RPMI8226 (cell line): ENCODE measurements around the gene AKNAD1.
"Not testable (repeated sequence)": the region's sequence is repeated elsewhere in the genome, so short reads cannot be mapped to it uniquely, and the experiment has no call there.

Source experiments
- DNase-seq: peaks from one replicate; pipeline ENCODE4 v3.0.0-alpha.2; 2015

The AKNAD1 gene

DNA sequence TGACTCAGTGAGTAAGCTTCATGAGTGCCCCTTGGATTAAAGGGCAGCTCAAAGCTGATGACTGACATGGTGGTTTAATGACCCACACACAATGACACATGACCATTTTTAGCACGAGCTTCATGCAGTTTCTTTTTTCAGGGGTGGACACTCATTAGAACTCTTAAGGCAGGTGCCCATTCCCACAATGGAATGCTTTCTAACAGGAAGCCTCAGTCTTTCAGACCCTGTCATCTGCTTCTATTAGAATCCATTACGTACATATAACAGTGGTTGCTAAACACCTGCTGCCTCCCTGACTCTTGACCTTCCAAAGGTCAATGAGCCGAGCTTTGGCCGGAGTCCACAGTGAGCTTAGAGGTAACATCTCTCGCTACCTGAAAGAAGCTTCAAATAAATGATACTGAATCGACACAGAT is 27.4 kb downstream of the AKNAD1 start:
- DNase-seq, result no peak

DNA sequence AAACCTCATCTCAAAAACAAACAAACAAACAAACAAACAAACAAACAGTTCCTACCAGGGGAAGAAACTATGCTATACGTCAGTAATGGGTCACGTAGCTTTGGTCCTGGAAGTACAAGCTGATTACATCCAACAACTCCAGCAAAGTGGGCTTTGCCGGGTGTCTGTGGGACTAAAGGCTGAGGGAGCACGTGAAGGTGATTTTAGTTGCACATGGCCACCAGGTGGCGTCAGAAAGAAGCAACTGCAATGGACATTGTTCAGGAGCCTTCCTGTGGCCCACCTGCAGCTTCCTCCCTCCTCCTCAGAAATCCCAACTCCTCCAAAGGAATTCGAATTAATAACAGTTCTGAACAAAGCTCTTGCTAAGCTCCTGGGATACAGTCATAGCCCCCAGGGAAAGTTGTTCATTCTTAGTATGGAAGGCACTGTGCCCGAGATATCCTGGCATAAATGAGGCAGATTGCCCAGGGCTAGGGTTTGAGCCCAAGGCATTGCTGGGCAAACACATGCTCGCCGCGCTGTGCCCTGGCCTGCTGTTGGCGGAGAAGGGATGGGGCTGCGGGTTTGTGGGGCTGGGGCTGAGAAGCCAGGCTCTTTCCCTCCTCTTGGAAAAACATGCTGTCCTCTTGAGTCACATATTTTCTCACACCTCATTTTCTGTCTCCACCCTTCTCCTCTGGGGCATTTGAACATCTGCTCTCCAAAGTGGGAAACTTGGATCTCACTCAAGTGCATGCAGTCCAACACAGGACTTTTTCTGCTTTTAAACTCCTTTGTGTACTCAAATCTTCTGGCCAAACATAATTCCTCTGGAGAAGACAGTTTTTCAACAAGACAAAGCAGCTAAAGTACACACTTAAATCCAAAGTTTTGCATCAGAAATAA is 28.6 kb downstream of the AKNAD1 start:
- peak; percentile 65 for DNase-seq

DNA sequence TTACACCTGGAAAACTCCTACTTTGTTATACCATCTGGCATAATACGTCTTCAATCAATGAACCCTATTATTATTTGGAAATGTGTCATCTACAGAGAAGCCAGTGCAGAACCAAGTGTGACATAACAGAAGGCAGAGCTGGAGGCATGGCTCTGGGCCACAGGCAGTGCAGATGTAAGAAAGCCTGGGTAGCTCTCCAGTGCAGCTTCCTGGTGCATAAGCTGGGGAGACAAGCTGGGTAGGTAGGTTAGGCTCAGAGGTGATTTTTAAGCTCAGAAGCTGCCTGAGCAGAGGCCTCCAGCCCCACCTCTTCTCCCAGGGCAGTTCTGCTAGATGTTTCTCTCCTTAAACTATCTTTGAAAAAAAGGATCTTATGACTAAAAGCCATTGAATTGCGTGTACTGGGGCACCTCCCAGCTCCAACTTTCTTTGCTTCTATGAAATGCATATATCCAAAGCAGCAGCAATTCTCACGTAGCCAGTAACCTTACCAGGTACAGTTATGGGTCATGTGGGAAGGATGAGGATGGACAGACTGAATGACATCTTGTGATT is 30.7 kb downstream of the AKNAD1 start:
- DNase-seq, result no peak

- no peak for DNase-seq
These were observed 32.8 kb downstream of the AKNAD1 start for GRCh38 chr1:108824051-108824450.

DNA sequence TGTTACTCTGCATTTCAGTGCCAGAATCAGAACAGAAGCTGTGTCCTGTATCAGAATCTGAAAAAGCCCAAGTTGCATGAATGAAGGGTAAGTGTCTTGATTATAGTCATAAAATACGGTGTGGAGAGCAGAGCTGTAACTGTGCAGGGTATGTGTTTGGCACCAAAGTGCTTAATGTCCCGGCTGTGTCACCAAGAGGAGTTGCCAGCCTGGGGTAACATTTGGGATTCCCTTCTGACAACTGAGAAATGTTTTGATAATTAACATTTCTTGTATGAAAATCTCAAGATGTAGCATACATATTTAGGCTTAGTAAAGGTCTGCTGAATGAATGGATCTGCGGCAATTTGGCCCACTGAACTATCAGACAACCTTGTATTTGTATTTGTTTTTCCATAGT is 33.3 kb downstream of the AKNAD1 start:
- no peak for DNase-seq

GRCh38 chr1:108819878-108820277 is 37.0 kb downstream of the AKNAD1 start:
- no peak for DNase-seq

DNA sequence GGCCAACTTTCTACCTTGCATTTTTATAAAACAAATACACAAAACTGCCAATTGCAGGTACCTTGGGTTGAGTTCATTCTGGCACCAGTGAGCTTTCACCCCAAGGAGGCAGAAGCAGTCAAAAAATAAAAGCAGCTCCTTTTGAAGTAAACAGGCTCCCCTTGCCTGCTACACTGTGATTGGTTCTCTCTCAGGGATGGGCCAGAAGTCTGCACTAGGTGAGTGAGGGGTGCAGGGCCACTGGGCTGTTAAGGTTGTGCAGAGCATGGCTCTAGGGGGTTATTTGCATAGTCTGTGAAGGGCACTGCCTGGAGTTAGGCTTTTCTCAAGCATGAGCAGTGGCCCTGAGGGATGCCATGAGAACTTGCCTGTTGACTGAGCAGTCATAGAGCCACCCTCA is 39.1 kb downstream of the AKNAD1 start:
- DNase-seq, result no peak

DNA sequence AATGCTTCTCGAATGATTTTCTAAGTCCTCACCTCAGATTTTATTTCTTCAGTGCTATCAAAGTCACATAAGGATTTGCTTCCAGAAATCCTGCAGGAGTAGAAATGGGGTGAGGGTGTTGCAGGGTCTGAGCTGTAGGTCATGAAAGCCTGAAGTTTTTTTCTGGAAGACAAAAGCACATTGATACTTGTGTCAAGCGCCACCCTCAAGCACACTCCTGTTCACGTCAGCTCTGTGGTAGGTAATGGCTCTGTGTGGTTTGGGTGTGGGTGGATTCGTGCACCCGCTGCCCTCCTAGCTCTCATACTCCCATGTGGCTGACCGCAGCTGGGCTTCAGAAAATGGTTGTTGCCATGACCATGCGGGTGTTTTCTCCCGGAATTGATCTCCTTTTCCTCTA is 39.9 kb downstream of the AKNAD1 start:
- no peak for DNase-seq

DNA sequence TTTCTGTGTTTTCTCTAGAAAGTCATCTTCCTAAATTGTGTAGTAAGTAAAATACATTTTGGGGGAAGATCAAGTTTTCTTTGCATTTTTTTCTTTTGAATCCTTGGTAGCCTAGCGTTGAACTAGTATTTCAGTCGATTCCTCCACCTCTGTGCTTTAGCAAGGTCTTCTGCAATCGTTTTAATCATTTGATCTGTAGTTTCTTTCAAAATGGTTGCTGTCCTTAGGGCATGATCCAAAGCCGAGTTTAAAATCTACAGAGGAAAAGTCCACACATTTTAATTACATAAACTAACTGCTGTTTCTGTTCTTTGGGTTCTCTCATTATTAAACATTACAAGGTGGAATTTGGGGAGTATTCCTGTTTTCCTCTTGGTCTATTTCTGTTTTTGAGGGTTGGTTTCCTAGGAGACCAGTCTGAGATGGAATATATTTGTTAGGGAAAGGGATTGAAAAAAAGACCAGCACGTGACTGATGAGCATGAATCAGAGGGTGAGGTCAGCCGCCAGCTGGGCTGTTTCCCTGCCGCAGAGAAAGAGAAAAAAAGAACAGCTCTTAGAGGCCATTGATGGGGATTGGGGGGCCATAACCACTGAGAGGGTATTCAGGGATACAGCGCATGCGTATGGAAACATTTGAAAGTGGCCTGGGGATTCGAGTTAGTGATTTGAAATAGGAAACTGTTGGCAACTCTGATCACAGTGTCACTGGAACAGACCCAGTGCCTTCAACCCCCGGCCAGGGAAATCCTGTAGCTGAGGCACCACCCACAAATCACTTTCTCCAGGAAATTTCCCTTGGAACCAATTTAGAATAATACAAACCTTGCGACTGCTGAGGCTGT is 40.6 kb downstream of the AKNAD1 start:
- no peak for DNase-seq

GRCh38 chr1:108815566-108815965 is 41.3 kb downstream of the AKNAD1 start:
- DNase-seq, result no peak

DNA sequence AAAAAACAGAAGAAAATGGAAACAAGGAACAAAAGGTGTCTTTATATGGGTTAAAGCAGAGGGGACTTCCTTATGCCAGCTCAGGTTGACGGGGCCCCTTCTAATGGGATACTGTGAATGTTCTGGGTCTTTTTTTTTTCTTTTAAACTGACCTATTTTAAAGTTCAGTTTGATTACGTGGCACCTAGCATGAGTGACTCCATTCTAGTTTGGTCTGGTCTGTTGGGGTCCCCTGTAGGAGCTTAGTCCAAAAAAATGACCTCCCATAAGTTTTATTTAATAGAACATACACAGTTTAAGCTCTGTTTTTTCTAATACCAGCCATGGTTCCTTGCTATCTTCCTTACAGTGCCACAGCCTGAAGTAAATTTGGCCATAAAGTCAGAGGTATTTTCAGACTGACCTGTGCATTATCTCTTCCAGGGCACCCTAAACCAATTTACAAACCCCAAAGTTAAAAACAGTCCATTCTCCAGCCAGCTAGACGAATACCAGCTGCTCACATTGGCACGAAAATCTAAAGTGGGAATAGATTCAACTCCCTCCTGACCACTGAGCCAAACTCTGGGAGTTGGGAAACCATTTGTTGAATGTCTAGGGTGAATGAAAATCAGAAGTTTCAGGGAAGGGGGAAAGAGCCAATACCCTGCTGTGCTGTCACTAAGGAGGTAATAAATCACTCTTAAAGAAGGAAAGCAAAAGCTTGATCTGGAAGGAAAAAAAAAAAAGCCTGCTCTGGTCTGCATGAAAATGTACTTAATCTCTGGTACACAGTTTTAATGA is 42.4 kb downstream of the AKNAD1 start:
- DNase-seq, result no peak

DNA sequence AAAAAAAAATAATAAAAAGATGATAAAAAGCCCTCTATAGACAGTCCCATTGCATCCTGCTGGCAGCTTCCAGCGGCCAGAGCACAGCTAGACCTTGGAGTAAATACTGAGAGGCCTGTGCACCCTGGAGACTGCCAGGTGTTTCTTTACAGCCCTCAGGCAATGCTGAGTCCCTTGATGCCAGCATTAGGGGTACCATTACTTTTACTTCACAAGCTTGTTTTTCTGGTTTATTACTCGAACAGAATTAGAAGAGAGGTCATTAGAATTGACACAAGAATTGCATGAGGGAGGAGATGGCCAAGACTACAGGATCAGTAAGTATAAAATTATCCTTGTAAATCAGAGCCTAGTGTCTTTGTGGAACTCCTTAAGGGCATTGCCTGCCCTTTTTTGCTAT is 43.6 kb downstream of the AKNAD1 start:
- no peak for DNase-seq

GRCh38 chr1:108811611-108812010 is 45.3 kb downstream of the AKNAD1 start:
- no peak for DNase-seq

GRCh38 chr1:108808438-108808837 is 48.5 kb downstream of the AKNAD1 start:
- no peak for DNase-seq

DNA sequence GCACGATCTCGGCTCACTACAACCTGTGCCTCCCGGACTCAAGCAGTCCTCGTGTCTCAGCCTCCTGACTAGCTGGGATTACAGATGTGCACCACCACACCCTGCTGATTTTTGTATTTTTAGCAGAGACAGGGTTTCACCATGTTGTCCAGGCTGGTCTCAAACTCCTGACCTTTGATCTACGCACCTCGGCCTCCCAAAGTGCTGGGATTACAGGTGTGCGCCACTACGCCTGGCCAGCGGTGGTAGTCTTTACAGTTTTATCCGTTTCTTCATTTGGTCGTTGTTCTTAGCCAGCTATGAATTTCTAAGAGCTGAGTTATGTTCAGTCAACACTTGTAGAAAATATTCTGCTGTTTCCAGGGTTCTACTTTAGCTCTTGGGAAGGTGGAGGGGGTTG is 53.3 kb downstream of the AKNAD1 start:
- no peak for DNase-seq

- no peak for DNase-seq
These were observed 55.8 kb downstream of the AKNAD1 start for GRCh38 chr1:108801101-108801500.

- DNase-seq, result no peak
These were observed 57.9 kb downstream of the AKNAD1 start for GRCh38 chr1:108799001-108799400.

DNA sequence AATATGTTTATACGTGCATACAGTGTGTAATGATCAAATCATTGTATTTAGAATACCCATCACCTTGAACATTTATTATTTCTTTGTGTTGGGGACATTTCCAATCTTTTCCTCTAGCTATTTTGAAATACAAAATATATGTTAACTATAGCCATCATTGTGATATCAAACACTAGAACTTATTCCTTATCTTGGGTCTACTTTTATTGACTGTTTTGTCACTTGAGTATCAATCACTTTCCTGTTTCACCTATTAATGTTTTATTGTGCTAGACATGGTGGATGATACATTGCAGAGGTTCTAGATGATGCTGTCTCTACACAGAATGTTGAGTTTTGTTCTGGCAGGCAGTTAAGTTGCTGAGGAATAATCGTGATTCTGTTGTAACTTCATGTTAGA is 64.5 kb downstream of the AKNAD1 start:
- no peak for DNase-seq

GRCh38 chr1:108791790-108792189 is 65.1 kb downstream of the AKNAD1 start:
- DNase-seq, result no peak

GRCh38 chr1:108785880-108786279 is 71.0 kb downstream of the AKNAD1 start:
- no peak for DNase-seq

GRCh38 chr1:108785264-108785663 is 71.6 kb downstream of the AKNAD1 start:
- DNase-seq, result no peak

GRCh38 chr1:108781575-108781944 is 75.3 kb downstream of the AKNAD1 start:
- DNase-seq, result not testable (repeated sequence)
